ENCODE results near the gene METTL6. TPM values are rescaled to one million over a fixed set of nuclear protein-coding genes. Genes with fewer than 3 reads are reported as not detected.

Gene METTL6
- total and polyA plus RNA-seq, 2 donors (not counting 1 experiment from before 2014, with no cell fraction given), result 7.6 to 23.9 TPM

- Histone ChIP-seq H4K20me1 (ENCODE audit: control insufficient read depth, insufficient read depth, low read length, poor library complexity, severe bottlenecking) (no peaks in the 10 kb centered on the region), H3K79me2 (ENCODE audit: control insufficient read depth, insufficient read depth, low read length) (no peaks in the 10 kb centered on the region), H3K4me2 (replicated peaks; ENCODE audit: low read depth, low read length, poor library complexity, severe bottlenecking) (no peak overlapping the region), H3K9me3 (ENCODE audit: control extremely low read depth in 1 of 3, control insufficient read depth in 2 of 3, insufficient read depth in 1 of 3, low read length in 2 of 3) (no peaks in the 10 kb centered on the region), H3K4me3 (ENCODE audit: control extremely low read depth in 1 of 5, extremely low read depth in 1 of 5, insufficient read depth in 1 of 5, low read depth in 2 of 5, low read length in 4 of 5) (no peak overlapping the region), H2AFZ (ENCODE audit: insufficient read depth, low read depth, low read length, poor library complexity, severe bottlenecking) (no peak overlapping the region), H3K9ac (ENCODE audit: low read length) (no peak overlapping the region), H3K36me3 (replicated peaks in 1 of 2; ENCODE audit: control extremely low read depth in 1 of 2, control insufficient read depth in 1 of 2, extremely low read depth in 1 of 2, insufficient read depth in 2 of 2, low read length in 1 of 2) (peaks cover 7 to 46% of the 10 kb centered on the region in 2 experiments), H3K4me1 (ENCODE audit: control insufficient read depth in 2 of 2, insufficient read depth in 2 of 2, low read length in 2 of 2) (peaks cover 7 to 9% of the 10 kb centered on the region in 2 donors), H3K27ac (ENCODE audit: low read length in 2 of 2) (no peak overlapping the region), H3K27me3 (replicated peaks in 1 of 4; ENCODE audit: control extremely low read depth in 1 of 4, control insufficient read depth in 3 of 4, insufficient read depth in 4 of 4, low read length in 3 of 4) (no peaks in the 10 kb centered on the region)
- POLR2A ChIA-PET, result no interaction called here
- H3K27ac Mint-ChIP-seq, result no peak overlapping the region
- DNase-seq (no peak), ATAC-seq (ENCODE audit: low read depth) (no peak)
- intact Hi-C loops (cut with micrococcal nuclease), result loop anchor here (10.0 kb wide), 1 partner anchor 485 kb away; no protein-coding TSS in a partner anchor
- CTCF ChIA-PET, result interaction anchor here (8.1 to 14.6 kb wide), 2 partner anchors 144 to 207 kb away, joined by 305 to 421 read pairs; partner anchors contain the start of gene CAPN7
- TF ChIP-seq EZH2 (IDR thresholded peaks at IDR 0.05; ENCODE audit: borderline replicate concordance, insufficient read depth, low read depth, low read length, poor library complexity, severe bottlenecking) (no peak), CTCF (IDR thresholded peaks at IDR 0.05) (no peak)
- WGBS (ENCODE audit: insufficient coverage), result no CpG with 5 or more reads among the region's 2 CpGs
- no peak overlapping the region for H3K4me3 Mint-ChIP-seq
- peaks cover 9% of the 10 kb centered on the region for H3K4me1 Mint-ChIP-seq
- H3K9me3 Mint-ChIP-seq (ENCODE audit: insufficient read depth), result no peaks in the 10 kb centered on the region
- H3K27me3 Mint-ChIP-seq, result no peaks in the 10 kb centered on the region
Observed at GRCh38 chr3:15409774-15410173, 17.6 kb downstream of the METTL6 start.

- DNase-seq, result no peak
- CTCF ChIA-PET, result interaction anchor here (8.1 to 14.6 kb wide), 2 partner anchors 144 to 207 kb away, joined by 305 to 421 read pairs; partner anchors contain the start of gene CAPN7
Observed at GRCh38 chr3:15409239-15409638, 18.1 kb downstream of the METTL6 start.

More at GRCh38 chr3:15409239-15409638, 18.1 kb downstream of the METTL6 start:
- H3K4me1 ChIP-seq (ENCODE audit: control insufficient read depth in 2 of 2, insufficient read depth in 2 of 2, low read length in 2 of 2), result peaks cover 12 to 13% of the 10 kb centered on the region in 2 donors
- H3K36me3 ChIP-seq (replicated peaks in 1 of 2; ENCODE audit: control extremely low read depth in 1 of 2, control insufficient read depth in 1 of 2, extremely low read depth in 1 of 2, insufficient read depth in 2 of 2, low read length in 1 of 2), result peaks cover 6 to 41% of the 10 kb centered on the region in 2 experiments
- POLR2A ChIA-PET, result no interaction called here
- 100% methylated on average over 1 of the region's 3 CpGs for WGBS (ENCODE audit: insufficient coverage)
- no peak for ATAC-seq (ENCODE audit: low read depth)
- Mint-ChIP-seq H3K4me1 (peaks cover 10% of the 10 kb centered on the region), H3K4me3 (no peak overlapping the region), H3K27ac (no peak overlapping the region), H3K9me3 (ENCODE audit: insufficient read depth) (no peaks in the 10 kb centered on the region), H3K27me3 (no peaks in the 10 kb centered on the region)
- no peaks in the 10 kb centered on the region for H3K27me3 ChIP-seq (replicated peaks in 1 of 4; ENCODE audit: control extremely low read depth in 1 of 4, control insufficient read depth in 3 of 4, insufficient read depth in 4 of 4, low read length in 3 of 4)
- no peak overlapping the region for H3K27ac ChIP-seq (ENCODE audit: low read length in 2 of 2)
- no peak overlapping the region for H3K9ac ChIP-seq (ENCODE audit: low read length)
- H3K4me3 ChIP-seq (ENCODE audit: control extremely low read depth in 1 of 5, extremely low read depth in 1 of 5, insufficient read depth in 1 of 5, low read depth in 2 of 5, low read length in 4 of 5), result no peak overlapping the region
- no peak overlapping the region for H3K4me2 ChIP-seq (replicated peaks; ENCODE audit: low read depth, low read length, poor library complexity, severe bottlenecking)
- TF ChIP-seq CTCF (IDR thresholded peaks at IDR 0.05) (no peak), EZH2 (IDR thresholded peaks at IDR 0.05; ENCODE audit: borderline replicate concordance, insufficient read depth, low read depth, low read length, poor library complexity, severe bottlenecking) (no peak)
- H2AFZ ChIP-seq (ENCODE audit: insufficient read depth, low read depth, low read length, poor library complexity, severe bottlenecking), result no peak overlapping the region
- H3K9me3 ChIP-seq (ENCODE audit: control extremely low read depth in 1 of 3, control insufficient read depth in 2 of 3, insufficient read depth in 1 of 3, low read length in 2 of 3), result no peaks in the 10 kb centered on the region
- intact Hi-C loops (cut with micrococcal nuclease), result loop anchor here (10.0 kb wide), 1 partner anchor 484 kb away; no protein-coding TSS in a partner anchor
- H3K79me2 ChIP-seq (ENCODE audit: control insufficient read depth, insufficient read depth, low read length), result peaks cover 2% of the 10 kb centered on the region
- no peaks in the 10 kb centered on the region for H4K20me1 ChIP-seq (ENCODE audit: control insufficient read depth, insufficient read depth, low read length, poor library complexity, severe bottlenecking)

Data from B cell (primary cell).